Endothelial cell of umbilical vein (primary cell): Measurements from ENCODE around the gene TOR1B.

ENCODE experiments used
- CTCF ChIP-seq, 2 donors: IDR thresholded peaks; 1 replicate in 1 of 2; 2 replicates in 1 of 2; pipeline ENCODE4 v1.5.1; 2011; ENCODE audit warnings: low read length in 2 of 2, mild to moderate bottlenecking in 2 of 2, moderate library complexity in 2 of 2, control low read depth in 1 of 2, inconsistent platforms in 1 of 2, low read depth in 1 of 2; ENCODE audit not compliant: insufficient read depth in 1 of 2; ENCODE audit errors: extremely low read depth in 1 of 2
- EZH2 ChIP-seq: IDR thresholded peaks from 2 replicates; pipeline ENCODE4 v1.6.1; 2012; ENCODE audit warnings: borderline replicate concordance, low read depth, mild to moderate bottlenecking, moderate library complexity, low read length, inconsistent platforms; ENCODE audit not compliant: severe bottlenecking

GRCh38 chr9:129809346-129809745 is 6.4 kb downstream of the TOR1B start:
- TF ChIP-seq EZH2, result no peak
- TF ChIP-seq CTCF (IDR thresholded peaks at IDR 0.05; ENCODE audit: extremely low read depth in 1 of 2, insufficient read depth in 1 of 2, low read depth in 1 of 2, low read length in 2 of 2), result no peak
